Loucy (cell line): ENCODE results near the gene ASB2.

Experiments used
- CTCF ChIP-seq: fragments of 200-600 bp; sonication (generic); conservative IDR thresholded peaks from 2 replicates; pipeline ENCODE4 v1.5.1; 2014; ENCODE audit warnings: mild to moderate bottlenecking, antibody characterized with exemption, low read length
- EZH2phosphoT487 ChIP-seq: fragments of 200-600 bp; IDR thresholded peaks from 2 replicates; pipeline ENCODE4 v1.6.1; 2018; ENCODE audit warnings: antibody characterized with exemption, mild to moderate bottlenecking, moderate library complexity, borderline replicate concordance

- TF ChIP-seq CTCF (no peak), EZH2phosphoT487 (no peak)
Measured at GRCh38 chr14:93947282-93947681, 29.1 kb downstream of the ASB2 start.
